Occipital lobe (tissue), 2 donors: ENCODE measurements around the gene TTN. TPM values are rescaled to one million over a fixed set of nuclear protein-coding genes. Genes with fewer than 3 reads are reported as not detected.

Experiments
- DNase-seq: peaks from one replicate; lab custom pipeline; 2025; lab: John Stamatoyannopoulos, UW
- total RNA-seq: library from RNA; depleted of rRNA; stranded (reverse); fragments of >200 nt; gene quantifications from one replicate; pipeline ENCODE4 v1.2.3, GENCODE V29; 2014

The TTN gene
- total RNA-seq, 1 donor from 2014 or later: 3.7 TPM

DNA sequence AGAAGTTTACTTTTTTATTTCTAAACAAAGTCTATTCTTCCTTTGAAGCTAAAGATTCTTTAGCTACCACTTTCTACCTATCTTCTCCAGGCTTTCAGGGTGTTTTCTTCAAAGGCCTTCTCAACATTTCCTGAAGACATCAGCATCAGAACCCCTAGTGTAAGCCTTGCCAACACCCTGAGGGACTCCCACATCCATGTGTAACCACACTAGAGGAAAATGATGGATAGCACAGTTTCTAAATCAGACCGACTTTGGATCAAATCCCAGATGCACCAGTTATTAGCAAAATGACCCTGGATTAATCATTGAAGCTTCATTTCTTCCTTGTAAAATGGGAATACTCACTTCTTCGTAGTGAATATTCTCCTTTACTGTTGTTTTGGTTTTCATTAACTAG is 4.7 kb upstream of the TTN start:
- DNase-seq: no peak

DNA sequence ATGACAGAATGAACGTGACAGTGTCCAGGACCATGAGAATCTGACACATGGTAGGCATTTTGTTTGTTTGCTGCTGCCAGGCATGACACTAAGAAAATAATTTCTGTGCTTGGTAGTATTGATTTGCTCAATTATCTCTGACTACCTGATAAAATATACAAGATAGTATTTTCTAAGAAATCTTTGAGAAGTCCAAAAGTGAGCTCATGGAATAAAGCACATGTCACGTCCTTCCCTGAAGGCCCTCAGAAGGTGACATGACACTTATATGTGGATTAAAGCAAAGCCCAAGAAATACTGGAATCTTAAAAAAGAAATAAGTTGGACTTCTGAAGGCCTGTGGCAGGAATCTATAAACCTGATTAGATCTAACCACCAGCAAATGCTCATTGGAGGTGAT is 3.8 kb upstream of the TTN start:
- DNase-seq: no peak

DNA sequence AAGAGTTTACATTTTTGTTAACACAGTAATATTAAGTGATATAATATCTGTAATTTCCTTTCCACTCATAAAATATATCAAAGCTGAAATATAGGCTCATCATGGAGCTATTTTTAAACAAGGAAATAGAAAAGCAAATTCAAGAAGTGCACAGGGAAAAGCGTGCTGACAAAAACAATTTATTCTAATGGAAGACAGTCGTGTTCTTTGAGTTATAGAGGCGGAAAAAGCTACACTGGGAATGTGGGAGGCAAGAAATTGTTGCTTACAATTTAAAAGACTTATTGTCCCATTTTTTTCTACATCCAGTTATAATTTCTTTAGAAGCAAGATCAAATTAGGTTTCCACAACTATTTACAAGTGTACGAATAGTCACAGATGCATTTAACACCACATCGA is 3.2 kb upstream of the TTN start:
- no peak for DNase-seq

DNA sequence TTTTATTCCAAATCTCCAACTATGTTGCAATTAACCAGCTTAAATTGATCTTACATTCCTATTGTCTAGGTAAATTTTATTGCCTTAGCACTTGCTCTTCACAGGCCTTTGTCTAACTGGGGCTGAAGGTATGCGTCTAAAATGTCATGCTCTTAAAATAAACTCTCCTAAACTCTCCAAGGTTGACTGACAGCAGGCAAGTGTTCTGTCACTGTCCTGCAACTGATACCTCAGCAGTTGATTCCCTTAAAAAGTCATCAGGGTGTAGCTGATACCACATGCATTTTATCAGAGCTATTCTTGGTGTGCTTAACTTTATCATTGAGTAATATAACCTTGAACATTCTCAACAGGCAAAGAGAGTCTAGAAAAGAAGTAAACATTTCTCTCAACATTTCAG is 680 bp downstream of the TTN start:
- no peak for DNase-seq

DNA sequence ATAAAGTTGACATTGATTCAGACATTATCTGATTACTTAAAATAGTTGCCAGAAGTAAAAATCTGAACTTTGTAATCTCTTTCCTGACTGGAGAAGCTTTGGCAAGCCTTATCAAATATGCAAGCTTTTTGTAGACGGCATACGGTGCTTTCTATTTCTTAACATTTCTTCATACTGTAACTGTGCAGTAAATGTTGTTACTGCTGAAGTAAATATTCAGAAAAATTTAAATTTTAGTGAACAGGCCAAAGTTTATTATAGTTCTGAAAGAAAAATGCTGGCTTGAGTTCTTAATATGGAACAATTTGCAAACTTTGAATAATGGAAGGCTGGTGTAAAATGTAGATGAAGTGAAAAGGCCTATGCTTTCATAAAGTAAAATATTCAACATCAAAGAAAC is 1.8 kb downstream of the TTN start:
- DNase-seq: no peak

DNA sequence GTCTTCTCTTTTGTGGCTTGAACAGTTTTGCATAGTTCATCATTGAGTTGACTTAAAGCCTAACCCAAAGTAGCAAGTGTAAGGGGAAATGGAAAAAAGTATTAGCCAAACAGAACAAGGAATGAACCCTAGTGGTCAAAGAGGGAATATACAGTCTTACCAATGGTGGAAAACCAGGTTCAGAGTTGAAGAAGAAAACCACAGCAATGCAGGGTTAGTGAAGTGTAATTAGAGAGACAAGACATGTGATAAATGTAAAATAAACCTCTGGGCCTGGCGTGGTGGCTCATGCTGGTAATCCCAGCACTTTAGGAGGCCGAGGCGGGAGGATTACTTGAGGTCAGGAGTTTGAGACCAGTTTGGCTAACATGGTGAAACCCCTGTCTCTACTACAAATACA is 2.4 kb downstream of the TTN start:
- DNase-seq: no peak

DNA sequence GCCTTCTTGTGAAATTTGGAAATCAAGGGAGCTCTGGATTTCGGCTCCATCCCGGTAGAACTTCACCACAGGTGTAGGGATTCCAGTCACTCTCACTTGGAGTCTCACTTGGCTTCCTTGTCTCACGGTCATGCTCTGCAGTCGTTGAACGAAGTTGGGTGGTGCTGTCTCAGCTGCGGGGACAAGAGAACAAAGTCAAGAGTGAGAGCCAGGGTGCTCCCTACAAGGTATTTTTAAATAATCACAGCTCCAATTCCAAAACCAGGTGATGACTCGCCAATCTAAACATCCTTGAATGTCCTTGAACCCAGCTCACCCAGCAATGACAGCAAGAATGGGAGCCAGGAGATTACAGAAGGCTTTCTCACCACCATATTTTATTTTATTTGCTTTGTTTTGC is 6.7 kb downstream of the TTN start:
- no peak for DNase-seq

DNA sequence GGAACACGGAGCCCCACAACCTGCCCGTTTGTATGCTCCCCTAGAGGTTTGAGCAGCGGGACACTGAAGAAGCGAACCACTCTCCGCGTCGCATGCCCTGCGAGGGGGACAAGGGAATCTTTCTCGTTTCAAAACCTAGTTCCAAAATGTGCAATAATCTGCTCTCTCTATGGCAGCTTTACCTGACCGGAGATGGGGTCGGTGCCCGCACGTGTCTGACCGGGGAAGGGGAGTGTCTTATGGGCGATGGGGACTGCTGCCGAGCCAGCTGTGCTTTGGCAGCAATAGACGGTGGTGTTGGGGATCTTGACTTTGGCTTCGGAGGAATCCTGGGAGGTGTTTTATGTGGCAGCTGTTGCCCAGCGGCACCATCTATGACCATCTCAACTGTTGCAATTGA is 7.9 kb downstream of the TTN start:
- DNase-seq: no peak

DNA sequence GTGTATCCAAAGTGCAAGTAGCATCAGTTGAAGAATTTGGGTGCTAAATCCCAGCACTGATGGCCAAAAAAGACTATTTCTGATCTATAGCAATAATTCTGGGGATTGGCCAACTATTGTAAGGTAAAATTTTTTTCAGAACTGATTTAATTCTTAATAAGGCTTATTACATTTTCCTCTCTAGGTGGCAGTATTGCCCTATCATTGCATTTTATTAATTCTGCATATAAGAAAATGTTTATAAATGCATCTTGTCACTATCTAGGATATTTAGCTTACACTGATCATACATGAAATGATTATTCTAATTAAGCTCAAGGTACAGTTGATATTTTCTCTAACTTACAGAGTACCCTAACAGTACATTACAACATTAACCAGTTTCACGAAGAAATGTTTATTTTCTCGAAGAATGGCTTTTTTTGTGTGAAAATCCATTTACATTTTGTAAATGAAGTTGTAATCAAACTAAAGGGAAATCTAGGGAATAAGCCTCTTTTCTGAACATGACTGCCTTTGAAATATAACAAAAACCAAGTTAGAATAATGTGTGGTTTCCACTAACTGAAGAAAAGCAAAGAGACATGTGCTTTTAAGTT is 11.0 kb downstream of the TTN start:
- no peak for DNase-seq

DNA sequence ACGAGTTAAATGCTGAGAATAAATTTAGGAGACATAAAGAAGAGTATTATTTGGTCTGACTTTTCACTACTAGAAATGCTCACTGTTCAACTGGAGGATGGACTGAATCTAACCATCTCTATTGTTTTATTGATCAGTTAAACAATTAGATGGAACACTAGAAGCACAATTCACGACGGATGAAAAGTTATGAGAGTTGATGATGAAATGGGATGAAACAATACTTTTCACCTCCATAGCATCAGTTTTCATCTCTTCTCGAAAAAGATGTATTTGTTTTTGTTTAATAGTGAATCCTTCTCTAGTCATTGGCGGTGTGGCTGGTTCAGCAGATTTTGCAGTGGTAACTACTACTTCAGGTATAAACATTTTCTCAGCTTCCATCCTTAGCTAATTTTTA is 19.3 kb downstream of the TTN start:
- DNase-seq: no peak

DNA sequence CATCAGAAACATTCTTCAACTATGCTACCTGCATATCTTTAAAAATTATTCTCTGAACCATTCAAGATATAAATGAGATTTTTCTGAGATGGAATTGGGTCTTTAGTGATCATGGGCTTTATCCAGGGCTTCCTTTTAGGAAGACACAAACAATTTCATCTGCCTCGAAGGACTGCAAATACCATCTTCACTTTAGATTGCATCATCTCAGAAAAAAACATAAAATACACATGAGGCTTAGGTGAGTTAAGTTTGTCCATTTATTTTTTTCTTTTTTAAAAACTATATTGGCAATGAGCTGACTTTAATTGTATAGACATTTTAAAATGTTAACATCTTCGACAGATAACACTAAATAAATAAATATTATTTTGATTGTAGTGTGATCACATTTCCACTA is 20.1 kb downstream of the TTN start:
- DNase-seq: no peak

DNA sequence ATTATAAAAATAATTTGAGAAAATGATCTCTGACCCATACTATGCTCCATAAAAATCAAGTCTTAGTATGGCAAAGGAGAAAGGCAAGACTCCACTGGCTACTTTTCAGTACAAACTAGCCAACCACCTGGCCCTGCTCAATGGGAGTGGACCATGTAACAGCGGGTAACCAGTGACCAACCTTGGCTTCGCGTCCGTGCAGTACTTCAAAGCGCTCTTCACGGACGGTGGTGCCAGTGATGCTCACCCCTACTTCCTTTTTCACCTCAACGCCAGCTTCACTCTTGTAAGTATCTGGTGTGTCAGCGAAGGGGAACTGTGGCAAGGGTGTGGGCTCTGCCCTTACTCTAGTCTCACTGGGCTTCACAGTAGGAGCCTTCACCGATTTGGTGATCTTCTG is 23.3 kb downstream of the TTN start:
- no peak for DNase-seq

DNA sequence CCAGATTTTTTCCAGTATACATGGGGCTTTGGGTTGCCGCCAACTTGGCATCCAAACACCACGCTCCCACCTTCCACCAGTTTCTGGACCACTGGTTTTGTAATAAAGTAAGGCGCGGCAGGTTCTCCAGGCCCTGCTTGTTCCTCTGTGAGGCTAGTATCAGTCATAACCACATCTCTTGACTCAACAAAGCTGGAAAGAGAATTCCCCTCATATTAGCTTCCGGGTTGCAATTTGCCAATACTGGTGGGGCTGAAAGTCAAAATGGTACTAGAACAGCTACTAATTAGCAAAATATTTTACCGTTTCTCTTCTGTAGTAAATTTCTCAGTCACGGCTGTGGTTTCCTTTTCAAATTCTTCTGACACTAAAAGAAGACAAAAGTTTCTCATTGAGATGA is 25.0 kb downstream of the TTN start:
- DNase-seq: no peak

DNA sequence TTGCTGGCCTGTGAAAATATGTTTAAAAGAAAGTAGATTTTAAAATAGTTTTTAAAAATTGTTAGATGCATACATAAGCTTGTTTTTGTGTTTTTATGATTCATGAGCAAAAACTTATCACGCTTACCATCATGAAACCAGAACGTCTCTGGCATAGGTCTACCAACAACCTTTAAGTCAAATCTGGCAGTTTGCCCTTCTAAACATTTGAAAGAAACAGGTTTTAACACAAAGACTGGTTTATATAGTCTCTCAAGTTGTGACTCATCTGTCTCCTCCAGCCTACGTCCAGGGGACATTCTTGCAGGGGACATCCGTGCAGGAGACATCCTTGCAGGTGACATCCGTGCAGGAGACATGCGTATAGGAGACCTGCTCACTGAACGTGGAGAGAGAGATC is 29.6 kb downstream of the TTN start:
- no peak for DNase-seq

DNA sequence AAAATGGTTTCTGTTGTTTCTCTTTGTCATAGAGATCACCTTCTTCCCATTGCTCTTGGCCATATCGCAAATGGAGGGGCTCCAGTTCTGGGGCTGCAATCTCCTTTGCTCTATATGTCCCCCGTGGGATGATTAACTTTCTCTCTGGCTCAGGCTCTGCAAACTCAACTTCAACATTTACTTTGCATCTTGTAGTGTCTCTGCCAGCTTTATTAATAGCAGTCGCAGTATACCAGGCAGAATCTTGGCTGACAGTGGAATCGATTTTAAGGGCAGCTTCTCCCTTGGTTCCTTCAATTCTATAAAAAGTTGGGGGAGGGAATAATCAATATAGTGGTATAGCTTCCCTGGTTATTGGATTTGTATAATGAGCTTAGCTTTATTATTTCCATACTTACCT is 30.5 kb downstream of the TTN start:
- no peak for DNase-seq

DNA sequence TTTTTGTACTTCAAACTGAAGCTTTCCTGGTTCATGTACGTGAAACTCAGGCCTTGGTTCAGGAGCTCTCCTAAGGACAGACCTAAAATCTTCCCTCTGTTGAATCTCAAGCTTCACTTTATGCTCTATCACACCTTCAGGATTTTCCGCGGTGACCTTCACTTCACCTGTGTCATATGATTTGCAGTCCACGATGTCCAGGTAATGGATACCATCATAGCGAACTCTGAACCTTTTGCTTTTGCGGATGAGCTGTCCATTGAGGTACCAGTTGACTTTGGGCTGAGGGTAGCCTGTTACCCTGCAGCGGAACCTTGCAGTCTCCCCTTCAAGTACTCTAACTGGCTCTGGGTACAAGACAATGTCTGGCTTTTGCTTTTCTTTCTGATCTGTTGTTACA is 31.2 kb downstream of the TTN start:
- DNase-seq: no peak

DNA sequence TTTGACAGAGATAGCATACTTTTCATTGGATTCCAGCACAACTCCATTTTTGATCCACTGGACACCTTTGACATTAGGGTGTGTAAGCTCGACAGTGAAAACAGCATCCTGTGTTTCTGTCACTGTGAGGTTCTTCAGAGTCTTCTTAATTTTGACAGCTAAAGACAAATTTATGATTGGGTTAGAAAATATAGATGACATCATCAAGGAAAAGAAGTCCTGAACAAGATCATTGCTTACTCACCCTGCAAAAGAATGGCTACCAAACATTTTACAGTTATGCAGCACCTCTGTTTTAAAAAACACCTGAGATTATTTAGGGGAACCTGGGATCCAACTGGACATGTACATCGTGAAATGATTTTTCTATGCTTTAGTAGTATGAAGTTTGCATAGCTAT is 36.7 kb downstream of the TTN start:
- no peak for DNase-seq

DNA sequence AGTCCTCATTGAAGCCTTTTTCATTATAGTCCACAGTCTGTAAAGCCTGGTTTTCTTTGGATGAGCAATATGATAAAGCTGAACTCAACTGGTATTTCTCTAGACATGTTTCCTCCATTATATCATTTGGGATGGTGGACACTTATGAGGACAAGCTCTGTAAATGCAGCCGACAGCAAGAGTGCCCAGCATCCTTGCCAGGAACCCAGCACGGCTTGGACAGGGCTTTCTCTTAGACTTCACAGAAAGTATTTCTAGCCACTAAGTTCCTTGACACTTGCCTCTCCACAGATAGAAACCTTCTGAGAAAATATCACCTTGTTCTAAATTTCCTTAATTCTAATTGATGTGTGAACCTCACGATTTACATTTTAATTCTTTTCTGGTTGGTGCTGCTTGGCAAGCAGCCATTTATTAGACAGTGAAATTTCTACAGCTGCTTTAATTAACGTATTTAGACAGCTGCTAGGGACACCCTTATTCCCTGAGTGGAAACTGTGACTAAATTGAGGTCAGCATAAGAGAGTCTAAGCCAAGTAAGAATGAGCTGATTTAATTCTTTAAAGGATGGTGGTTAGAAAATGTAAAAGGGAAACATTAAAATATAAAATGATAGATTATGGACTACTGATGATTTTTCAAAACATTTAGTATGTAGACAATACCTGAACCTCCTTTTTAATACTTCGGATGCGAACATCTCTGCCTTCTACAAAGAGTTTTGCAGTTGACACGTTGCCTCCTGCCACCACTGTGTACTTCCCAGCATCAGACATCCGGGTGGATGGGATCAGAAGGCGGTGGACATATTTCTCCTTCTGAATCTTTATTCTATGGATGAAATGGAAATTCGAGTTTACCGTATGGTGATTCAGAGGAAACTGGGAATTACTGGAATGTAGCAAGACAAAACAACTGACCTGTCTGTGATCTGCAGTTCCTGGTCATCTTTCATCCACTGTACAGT is 39.8 kb downstream of the TTN start:
- no peak for DNase-seq

DNA sequence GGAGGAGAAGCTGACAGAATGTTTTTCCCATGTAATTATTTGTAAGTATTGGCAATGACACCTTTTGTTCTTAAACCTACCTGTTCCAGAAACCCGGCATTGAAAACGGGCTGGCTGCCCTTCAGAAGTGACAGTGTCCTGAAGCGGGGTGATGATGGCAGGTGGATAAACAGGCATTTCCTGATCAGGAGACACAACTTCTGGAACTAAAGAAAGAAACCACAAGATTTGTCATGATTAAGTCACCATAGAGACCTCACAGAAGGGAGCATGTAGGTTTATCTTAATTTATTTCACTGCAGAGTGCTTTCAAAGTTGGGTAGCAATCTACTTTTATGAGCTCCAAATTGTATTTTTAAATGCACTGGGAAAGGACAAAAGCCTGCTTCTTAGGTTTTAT is 43.1 kb downstream of the TTN start:
- DNase-seq: no peak

DNA sequence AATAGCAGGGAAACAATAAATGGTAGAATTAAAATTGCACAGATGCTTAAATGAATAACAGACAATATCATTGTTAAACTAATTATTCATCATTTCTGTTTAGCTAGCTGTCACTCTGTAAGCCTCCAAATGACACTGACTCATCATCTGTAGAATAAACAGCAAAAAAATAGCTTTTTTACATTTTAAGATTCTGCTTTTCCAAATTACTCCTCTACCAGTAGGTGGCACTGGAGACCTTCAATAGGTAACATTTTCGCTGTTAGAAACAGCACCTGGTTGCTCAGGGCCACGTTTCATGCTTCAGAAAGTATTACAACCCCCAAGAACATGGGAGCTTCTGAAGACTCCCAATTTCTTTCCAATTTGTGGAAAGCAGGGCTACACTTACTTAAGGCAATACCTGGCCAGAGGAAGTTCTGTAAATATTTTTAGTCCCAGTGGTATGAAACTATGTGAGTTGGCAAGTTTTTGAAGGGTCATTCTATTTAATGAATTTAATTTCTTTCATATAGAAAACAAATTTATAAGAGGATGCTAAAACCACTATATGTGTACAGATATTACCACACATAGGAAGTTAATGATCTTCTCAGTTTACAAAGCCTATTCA is 45.4 kb downstream of the TTN start:
- no peak for DNase-seq

DNA sequence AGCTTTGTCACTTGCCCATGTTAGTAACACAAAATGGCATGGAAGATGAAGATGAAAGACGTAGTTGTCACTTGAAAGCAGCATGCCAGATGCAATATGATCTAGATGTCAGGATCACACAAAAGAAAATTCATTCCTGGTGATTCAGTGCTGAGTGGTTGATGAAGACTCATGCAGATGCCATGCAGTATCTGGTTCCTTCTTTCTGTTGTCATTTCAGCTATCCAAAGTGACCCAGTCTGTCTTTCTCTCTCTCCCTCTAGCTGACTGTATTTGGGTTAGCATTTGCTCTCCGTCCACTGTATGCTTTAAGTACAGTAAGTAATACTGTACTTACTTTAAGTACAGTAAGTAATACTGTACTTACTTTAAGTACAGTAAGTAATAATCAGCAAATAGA is 50.4 kb downstream of the TTN start:
- DNase-seq: no peak

DNA sequence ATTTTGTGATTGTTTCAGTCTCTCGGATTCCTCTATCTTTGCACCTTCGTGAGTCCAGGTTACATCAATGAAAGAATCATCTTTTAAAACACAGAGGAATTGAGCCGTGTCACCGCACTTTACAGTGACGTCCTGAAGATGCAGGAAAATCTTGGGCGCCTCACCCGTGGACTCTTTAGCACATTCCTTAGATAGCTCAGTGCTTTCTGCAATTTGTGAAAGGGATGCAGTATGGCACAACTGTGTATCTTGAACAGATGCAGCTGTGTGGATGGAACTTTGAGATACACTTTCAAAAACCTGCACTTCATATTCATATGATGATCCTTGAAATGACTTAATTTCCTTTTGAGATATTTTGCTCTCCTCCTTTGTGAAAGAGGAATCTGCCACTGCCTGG is 50.9 kb downstream of the TTN start:
- no peak for DNase-seq

DNA sequence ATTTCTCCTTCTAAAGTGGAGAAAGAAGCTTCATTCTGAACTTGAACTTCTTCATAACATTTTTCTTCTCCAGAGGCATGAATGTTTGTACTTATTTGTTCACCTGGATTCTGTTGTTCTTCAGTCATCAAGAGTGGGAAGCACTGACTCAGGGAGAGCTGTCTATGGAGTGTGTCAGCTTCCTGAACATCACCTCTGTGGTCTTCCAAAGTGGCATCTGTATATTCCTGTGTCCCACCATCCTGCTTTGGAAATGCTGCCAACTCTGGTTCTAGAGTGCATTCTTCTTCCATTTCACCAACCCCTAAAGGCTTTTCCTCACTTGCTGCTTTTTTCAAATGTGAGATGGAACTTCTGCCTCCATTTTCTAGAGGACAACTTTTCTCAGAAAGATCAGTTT is 59.5 kb downstream of the TTN start:
- no peak for DNase-seq
